ENCODE results near the gene ENPEP.
"Not testable (repeated sequence)": the region's sequence is repeated elsewhere in the genome, so short reads cannot be mapped to it uniquely, and the experiment has no call there.

ENPEP gene

DNA sequence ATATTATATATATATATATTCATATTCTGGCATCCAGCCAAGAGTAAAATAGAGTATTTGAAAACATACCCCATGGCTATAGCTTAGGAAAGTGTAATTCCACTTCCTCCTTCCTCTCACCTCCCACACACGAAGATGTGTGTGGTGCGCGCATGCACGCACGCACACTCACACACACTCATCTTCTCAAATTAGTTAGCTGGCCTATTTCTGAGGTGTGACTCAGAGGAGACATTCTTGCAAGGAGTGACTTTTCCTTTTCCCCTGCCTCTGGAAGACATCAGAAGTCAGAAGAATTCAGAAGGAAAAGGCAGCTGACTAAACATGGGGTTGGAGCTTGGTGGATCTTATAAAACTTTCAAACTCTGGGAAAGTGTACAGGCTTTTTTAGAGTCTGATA is 8.8 kb downstream of the ENPEP start:
- DNase-seq, result no peak

DNA sequence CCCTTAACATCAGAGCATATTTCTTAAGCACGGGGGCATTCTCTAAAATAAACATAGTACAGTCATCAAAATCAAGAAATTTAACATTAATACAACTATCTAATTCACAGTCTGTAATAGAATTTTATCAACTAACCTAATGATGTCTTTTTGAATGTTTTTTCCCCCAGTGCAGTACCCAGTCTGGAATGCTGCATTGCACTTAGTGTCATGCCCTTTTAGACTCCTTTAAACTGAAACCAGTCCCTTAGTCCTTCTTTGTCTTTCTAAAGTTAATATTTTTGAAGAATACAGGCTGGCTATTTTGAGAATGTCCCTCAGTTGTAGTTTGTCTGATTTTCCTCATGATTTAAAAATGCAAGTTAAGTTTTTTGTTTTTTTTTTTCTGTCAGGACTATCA is 9.5 kb downstream of the ENPEP start:
- DNase-seq, result no peak

DNA sequence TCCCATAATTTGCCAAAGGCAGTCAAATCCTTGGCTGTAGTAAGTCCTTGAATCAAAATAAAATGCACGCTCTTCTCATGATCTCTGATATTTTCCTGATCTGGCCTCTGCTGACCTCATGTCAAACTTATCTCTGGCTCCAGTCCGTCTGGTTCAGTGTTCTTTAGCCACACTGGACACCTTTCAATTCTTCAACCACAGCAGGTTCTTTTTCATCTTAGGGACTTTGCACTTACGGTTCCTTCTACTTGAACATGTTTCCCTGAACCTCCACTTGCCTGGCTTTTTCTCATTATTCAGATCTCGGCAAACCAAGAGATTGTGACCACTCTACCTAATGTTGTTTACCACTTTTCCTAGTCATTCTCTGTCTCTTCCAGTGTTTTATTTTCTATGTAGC is 10.3 kb downstream of the ENPEP start:
- DNase-seq, result no peak

DNA sequence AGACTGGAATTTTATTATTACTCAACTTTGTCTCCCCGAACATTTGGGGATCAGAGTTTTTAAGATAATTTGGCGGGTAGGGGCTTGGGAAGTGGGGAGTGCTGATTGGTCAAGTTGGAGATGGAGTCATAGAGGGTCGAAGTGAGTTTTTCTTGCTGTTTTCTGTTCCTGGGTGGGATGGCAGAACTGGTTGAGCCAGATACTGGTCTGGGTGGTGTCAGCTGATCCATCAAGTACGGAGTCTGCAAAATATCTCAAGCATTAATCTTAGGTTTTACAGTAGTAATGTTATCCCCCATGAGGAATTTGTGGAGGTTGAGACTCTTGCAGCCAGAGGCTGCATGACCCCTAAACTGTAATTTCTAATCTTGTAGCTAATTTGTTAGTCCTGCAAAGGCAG is 10.9 kb downstream of the ENPEP start:
- DNase-seq, result not testable (repeated sequence)

DNA sequence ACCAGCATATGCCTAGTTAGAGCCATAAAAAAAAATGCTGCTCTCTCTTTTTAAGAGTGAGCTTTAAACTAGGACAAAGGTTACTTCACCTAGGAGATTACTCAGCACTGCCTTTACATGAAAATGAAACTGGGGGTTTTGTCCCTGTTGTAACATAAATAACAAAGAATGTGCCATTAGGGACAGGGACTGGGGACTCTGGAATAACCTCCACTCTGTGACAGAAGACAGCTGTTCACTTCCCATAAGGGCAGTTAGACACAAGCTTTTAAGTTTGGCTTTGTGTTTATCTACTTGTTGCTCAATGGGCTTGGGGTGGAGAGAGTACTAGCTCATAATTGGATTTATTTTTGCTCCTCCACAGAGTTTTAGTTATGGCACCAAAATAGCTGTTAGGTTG is 11.9 kb downstream of the ENPEP start:
- no peak for DNase-seq

DNA sequence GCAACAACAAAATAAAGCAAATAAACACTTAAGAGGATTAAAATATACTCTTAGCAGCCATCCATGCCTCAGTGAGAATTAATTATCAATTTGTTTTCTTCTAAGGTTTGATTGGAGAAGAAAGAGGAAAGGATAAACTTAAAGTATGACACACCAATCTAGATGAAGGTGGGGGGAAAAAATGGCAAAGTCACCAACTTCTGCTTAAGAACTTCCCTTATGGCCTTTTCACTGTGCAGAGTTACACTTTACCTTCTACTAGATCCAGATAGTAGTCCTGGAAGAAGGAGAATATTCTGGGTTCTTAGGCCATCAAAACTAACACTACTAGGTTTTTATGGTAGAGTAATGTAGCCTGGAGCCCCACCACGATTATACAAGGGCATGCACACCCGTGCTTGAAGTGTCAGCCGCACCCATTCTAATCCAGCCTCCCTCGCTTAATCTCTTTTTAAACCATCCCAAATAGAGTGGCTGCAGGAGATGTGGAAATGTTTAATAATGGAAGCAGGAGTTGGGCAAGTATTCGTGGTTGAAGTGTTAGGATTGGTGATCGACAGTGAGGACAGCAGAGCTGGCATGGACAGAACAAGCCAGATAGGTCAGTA is 14.1 kb downstream of the ENPEP start:
- no peak for DNase-seq

DNA sequence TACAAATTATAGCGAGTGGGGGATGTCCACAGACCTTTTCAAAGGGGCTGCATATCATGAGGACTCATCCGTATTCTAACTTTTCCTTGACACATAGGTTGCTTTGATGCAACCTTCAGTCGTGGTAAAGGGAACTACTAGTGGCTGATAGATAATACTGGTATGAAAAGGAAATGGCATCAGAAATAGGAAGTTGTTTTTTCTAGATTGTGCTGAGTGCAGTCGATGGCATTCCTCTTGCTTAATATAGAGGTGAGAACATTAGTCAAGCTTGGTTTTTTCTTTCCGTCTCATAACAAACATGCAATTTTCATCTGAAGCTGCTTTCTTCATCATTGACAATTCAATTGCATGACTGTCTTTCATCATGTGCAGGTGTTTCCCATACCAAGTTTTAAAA is 16.6 kb downstream of the ENPEP start:
- no peak for DNase-seq

DNA sequence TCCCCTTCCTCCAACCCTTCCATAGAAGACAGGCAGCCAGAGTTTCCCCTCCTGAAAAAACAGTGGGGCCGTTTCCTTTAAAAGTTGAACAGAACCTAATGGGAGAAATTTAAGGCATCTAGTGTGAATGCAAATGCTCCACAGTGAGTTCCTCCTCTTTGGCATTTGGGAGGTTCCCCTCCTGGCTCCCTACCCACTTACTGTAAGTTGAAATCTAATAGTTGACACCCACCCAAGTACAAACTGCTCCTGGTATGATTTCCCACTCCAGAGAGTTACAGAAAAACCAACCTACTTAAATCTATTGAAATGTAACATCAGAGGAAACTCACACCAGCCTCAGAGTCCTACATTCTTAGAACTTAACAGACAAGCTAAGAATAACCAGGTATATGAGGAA is 17.6 kb downstream of the ENPEP start:
- DNase-seq, result no peak

DNA sequence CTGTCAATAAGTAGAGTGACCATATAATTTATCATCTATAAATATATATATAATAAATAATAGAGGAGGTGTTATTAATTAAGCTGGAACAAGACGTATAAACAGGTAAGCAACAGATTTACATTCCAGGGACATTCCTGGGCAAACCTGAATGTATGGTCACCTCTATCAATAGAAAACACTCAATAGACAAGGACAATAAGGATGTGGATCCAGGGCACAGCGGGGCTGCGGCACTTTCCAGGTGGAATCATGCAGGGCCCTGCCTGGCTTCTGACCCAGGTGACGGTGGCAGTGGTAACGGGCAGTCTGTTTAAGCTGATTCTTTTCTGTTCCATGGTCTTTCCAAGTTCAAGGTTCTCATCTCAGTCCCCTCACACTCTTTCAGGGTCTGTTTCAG is 22.5 kb downstream of the ENPEP start:
- no peak for DNase-seq

DNA sequence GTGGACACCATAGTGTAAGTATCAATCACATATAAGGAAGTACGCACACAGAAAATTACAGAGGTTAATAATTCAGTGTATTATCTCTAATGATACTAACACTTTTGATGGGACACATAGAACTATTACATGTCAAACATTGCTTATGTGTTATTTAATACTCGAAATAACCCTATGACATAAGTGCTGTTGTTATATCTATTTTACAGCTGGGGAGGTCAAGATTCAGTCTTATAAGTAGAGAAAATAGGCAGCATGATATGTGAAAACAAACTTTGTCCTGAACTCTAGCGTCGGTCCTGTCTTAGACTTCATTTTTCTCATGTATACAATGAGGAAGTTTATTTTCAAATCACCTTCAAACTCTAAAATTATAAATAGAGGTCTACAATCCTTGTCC is 23.2 kb downstream of the ENPEP start:
- DNase-seq, result no peak

DNA sequence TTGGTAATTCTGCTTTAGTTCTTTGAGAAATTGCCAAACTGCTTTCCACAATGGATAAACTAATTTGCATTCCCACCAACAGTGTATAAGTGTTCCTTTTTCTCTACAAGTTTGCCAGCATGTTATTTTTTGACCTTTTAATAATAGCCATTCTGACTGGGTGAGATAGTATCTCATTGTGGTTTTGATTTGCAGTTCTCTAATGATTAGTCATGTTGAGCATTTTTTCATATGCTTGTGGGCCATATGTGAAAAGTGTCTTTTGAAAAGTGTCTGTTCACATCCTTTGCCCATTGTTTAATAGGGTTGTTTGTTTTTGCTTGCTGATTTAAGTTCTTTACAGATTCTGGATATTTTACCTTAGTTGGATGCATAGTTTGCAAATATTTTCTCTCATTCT is 25.9 kb downstream of the ENPEP start:
- no peak for DNase-seq

DNA sequence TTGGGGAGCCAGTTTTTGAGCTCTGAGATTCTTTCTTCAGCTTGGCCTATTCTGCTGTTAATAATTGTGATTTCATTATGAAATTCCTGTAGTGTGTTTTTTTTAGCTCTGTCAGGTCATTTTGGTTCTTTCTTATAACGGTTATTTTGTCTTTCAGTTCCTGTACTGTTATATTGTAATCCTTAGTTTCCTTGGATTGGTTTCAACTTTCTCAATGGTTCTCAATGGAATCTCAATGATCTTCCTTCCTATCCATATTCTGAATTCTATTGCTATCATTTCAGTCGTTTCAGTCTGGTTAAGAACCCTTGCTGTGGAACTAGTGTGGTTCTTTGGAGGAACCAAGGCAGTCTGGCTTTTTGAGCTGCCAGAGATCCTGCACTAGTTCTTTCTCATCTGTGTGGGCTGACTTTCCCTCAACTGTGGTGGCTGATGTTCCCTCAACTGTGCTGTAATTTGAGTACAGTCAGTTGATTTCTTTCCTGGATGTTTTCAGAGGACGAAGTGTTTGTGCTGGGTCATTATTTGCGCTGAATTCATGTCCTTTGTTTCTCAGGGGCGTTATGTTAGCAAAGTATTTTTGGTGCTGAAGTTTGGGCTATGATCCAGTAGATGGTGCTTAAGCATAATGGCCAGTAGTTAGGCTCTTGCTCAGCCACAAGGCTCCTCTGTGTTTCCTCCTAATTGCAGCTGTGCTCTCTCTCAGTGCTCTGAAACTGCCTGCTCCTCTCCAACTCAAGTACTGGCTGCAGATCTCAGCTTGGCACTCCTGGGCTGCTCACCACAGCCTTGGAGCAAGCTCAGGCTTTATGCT is 27.5 kb downstream of the ENPEP start:
- no peak for DNase-seq

DNA sequence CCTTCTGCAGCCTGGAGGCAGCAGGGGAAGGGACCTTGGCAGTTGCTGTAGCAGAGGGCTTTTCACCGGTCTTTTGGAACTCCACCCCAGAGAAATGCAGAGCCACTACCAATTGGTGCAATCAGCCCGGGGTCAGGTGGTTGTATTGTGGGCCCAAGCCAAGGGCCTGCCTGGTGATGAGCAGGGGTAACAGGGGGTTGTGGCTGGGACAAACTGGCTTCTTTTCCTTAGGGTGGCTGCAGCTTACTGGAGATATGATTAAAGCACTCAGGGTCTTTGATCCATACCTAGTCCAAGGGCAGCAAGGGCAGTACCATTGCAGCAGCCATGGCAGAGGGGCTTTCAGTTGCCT is 28.1 kb downstream of the ENPEP start:
- no peak for DNase-seq

DNA sequence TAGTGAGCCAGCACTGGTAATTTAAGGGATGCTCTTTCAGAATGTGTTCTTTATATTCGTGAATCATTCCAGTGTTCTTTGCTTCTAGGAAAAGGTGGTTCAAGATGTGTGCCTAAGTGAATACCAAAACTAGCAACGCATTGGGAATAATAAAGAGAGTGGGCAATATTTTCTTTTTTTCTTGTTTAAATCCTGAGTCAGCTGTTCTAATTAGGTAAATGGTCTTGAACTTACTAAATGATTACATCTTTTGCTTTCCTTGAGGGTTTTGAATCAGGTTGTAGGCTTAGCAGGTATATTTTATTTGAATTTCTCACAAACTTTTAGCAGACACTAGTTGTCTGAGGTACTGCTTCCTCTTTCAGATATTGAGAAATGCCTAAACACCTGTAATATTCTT is 29.5 kb downstream of the ENPEP start:
- DNase-seq, result no peak

DNA sequence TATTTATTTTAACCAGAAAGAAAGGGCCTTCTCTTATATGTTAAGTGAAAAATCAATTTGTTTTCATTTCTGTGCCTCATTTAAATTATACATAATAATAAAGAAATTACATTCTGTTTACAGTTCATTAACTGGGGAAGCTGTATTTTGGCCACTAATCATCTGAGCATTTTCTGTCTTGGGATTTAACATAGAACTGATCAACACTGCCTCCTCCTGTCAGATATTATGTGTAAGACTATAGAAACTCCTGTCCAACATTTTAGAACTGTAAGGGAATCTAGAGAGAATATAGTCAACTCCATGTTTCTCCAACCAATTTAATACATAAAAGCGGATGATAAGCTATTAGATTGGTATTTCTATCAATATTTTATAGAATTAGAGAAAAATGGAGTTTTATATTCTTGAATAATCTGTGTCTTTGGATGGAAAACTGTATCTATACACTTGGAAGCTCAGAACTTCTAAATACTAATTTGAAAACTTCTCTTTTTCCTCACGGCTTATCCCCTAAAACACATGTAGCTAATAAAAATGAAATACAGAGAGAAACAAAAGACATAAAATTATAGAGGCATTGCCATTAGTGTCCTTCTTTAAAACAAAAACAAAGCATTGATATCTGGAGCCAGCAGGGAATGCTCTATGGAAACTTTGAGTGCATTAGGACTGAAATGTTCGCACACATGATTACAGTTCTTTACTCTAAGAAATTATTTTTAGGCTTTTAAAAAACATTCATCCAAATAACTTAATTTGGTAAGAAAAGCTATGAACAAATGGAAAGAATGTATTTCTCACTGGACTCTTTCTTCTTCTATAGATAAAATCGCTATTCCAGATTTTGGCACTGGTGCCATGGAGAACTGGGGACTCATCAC is 33.1 kb downstream of the ENPEP start:
- no peak for DNase-seq

DNA sequence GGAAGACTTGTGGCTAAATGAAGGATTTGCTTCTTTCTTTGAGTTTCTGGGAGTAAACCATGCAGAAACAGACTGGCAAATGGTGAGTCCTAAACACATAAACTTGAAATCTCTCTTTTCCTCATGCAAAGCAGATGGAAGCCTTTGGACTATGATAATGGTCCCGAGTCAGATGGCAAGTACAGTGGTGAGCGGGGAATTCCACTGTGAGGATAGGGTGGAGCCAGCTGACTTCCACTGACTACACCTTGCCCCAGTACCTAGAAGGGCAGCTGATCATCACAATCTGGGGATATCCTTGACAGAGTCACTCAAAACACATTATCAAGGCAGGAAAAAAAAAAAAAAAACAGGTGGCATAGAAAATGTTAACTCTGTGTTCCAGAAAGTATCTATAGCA is 34.3 kb downstream of the ENPEP start:
- no peak for DNase-seq

DNA sequence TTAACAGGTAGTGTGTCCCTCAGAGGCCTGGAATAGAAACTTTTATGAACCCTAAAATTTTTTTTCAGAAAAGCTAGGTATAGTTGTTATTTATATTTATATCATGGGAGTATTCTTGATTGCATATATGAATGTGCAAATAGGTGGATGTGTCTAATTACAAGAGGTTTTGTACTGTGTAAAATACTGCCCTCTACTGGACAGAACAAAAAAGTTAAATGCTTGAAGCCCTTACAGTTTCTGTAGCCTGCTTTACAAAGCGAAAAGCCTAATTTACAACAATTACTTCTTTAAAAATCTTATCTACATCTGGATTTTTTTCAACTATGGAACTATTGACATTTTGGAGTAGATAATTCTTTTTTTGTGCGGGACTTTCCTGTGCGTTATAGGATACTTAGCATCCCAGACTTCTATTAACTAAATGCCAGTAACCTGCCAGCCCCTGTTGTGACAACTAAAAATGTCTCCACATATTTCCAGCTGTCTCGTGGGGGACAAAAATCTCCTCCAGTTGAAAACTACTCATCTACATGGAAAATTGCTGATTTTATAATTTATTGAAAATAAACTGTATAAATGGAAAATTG is 35.1 kb downstream of the ENPEP start:
- no peak for DNase-seq

DNA sequence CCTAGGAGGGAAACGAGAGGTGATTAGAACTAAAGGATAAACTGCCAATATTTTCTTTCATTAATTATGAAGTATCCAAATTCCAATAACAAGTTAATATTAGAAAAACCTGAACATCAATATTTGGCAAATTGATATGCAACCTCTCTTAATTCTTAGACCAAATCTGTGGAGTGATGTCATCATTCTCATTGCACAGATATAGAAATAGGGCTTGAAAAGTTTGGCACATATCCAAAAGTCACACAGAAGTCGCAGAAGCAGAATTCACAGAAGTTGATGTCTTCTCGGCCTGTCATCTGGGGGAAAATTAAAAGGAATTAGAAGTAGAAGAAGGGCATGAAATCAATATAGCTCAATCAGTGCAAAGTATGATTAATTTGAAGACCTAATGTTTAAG is 36.9 kb downstream of the ENPEP start:
- DNase-seq, result no peak

DNA sequence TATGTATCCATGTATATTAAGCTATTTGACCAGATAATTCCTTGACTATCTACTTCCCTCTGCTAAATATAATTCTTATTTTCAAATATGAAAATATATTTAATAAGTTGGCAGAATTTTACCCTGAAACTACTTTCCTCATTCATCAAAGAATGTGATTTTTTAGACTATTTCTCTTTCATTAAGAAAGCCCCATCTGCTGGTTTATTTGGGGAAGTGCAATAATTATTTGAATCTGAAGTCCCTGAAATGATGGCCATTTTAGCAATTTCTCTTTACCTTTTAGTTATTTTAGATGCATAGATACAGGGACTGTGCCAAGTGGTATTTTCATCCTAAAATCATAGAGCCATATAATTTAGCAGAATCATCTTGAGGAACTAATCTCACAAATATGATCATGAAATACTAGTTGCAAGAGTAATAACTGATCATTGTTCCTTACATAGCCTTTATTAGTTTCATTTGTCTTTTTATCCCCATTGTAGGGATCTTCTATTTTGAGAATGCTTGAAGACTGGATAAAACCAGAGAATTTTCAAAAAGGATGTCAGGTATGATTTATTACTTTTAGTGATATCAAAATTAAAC is 39.0 kb downstream of the ENPEP start:
- DNase-seq, result no peak

DNA sequence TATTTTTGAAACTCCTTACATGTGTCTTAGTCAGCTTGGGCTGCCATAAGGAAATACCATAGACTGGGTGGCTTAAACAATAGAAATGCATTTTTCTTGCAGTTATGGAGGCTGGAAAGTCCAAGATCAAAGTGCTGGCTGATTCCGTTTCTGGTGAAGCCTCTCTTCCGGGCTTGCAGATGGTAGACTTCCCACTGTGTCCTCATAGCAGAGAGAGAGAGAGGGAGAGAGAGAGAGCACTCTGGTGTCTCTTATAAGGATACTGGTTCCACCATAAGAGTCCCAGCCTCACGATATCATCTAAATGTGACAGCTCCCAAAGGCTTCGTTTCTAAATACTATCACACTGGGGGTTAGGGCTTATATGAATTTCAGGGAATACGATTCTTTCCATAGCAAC is 39.7 kb downstream of the ENPEP start:
- no peak for DNase-seq

DNA sequence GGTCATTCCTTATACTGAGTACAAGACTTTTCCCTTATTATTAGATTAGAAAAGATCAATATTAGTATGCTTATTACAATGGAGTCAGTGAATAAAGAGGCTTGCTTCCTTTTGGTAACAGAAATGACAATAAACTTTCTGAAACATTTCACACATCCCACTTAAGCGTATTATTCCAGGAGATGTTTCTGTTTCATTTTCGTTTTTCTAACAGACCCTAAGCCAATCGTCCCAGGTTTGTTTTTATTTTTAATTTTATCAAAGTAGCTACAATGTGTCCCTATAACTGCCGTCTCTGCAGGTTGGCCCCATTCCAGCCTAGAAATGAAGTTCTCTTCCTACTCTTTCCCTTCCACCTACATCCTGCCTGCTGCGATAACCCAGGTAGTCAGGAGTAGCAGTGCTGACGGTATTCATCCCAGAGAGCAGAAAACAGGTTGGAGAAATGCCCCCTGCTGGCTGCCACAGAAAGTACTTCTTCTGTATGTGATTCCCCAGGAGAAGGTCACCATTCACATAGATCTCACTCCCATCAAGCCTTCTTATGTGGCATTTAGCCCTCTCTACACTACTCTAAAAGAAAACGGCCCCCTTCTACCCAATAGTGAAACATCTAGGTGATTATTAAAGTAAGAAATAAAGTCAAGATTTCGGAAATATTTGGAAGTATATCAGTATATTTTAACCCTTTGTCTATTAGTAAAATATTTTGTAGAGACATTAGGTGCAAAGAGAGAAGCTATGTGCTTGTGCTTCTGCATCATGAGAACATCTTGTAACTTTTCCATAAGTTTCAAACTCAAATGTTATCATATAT is 40.4 kb downstream of the ENPEP start:
- DNase-seq, result peak; percentile 65

DNA sequence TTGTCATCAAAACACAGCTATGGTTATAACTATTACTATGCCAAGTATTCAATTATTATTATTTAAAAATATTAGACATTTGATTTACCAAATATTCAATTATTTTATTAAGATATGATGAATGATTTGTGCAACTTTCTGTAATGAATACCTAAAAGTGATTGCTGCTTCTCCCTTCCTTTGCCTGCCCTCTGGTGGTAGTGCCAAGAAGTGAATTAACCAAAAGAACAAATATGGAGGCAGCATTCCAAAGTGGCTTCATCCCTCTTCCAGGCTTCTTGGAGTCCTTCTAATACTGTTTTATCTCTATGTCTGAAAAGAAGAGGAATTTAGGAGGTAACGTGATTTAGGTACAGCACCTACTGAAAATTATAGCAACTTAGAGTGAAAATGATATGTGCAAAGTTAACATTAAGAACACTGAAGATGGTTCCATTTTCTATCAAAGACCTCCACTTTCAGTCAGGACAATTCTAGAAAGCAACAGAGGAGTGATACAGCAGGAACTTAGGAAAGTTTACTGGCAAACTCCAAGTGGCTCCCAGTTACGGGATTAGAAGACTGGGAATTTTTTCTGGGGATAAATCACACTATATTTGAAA is 43.0 kb downstream of the ENPEP start:
- DNase-seq, result no peak
